Measurements from ENCODE around the gene SLC6A7.

- TF ChIP-seq GATA2 (IDR thresholded peaks at IDR 0.05; ENCODE audit: low read depth, low read length) (no peak), GATA3 (IDR thresholded peaks at IDR 0.05; ENCODE audit: low read depth, low read length) (no peak)
Measured at GRCh38 chr5:150183436-150183835, 6.4 kb upstream of the SLC6A7 start.
